NCI-H1092 (cell line): ENCODE results near the gene MRPL12.
"Not testable (repeated sequence)": the region's sequence is repeated elsewhere in the genome, so short reads cannot be mapped to it uniquely, and the experiment has no call there.

Source experiments
- DNase-seq: peaks from one replicate; lab custom pipeline; 2025; lab: John Stamatoyannopoulos, UW

Gene MRPL12

DNA sequence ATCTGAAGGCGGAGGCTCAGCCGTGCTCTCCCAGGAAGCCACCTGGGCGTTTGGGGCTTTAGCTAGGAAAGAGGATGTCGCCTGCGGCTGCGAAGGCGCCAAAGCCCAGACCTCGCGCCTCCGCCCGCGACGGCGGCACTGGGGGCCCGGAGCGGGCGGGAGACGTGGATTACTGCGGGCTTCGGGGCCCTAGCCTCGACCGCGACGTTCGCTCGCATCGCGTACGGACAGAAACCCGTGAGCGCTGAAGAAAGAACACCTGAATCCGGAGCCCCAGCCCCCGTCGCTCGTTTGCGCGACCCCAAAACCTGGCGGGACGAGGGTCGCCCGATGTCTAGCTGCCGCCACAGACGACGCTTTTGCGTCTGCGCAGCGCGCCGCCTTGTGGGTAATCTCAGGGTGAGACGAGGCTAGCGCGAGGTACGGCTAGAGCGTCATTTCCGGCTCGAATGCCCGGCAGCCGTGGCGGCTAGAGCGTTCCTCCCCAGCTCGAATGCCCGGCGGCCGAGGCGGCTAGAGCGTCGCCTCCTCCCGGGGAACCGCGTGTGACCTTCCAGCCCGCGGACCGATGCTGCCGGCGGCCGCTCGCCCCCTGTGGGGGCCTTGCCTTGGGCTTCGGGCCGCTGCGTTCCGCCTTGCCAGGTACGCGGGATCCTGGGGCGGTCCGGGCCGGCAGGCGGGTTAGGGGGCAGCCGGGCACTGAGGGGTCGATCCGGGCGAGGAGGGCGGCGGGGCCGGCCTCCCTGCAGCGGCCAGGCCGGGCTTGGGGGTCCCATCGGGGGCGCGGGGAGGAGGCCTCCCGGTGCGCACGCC, at the start of gene MRPL12:
Gene MRPL12 (plus strand): TSS at position 434 of the 813 bp plus-strand sequence. CDS start 135 bp downstream, at position 569.
- DNase-seq = peak; percentile 92

DNA sequence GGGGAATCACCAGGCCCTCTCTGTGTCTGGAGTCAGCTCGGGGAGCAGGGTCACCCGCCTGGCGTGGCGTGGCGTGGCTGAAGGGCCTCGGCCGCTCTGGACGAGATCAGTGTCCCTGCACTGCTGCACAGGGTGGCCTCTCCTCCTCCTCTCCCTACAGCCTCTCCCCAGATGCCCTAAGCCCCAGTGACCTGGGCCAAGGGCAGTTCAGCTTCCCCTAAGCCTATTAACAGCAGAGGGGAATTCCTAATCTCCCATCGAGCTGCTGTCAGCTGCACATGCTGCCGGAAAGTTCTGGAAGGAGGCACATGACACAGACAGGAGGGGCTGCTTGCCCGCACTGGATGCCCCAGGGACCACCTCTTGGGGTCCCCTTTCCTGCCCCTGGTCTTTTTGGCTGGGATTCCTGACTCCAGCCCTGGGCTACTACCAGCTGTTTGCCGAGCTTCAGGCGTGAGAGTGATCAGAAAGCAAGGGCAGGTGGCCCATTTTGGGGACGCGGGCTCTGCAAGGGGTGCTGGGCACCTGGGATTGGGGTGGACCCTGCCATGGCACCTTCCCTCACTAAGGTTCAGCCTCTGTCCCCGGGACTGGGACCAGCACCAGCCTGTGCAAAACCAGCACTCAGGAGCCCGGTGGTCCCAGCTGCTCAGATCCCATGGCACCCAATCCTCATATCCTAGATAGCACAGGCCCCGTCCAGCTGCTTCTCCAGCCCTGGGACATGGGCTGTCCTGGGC, 47.6 kb upstream of the MRPL12 start:
- no peak for DNase-seq

DNA sequence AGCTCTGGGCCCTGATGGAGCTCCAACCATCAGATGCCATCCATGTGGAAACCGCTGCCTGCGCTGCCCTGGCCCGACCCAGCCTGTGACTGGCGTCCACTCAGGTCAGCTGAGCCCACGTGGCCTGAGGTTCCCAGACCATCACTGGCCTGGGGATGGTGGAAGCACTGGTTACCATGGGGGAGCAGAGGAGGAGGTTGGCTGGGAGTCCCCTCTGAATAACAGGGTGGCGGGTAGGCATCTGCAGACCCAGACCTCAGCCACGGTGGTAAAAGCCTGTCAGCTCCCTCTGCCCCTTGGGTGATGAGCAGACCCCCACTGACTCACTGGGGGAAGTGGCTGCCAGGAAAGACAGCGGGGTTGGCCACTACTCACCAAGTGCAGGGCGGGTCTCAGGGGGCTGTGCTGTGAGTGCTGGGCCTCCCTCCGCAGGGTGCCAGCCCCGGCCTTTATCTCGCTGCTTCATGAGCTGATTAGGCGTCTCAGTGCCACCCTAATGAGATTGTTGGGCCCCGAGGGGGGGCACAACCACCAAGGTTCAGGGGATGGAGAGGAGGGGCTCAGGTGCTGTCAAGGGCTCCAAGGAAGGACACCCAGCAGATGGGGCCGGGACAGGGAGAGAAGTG, 46.9 kb upstream of the MRPL12 start, which contains the start of gene PDE6G:
Gene PDE6G (minus strand): TSS at position 425 of the 626 bp plus-strand sequence. CDS start 3,237 bp downstream, outside the sequence.
- DNase-seq = no peak

DNA sequence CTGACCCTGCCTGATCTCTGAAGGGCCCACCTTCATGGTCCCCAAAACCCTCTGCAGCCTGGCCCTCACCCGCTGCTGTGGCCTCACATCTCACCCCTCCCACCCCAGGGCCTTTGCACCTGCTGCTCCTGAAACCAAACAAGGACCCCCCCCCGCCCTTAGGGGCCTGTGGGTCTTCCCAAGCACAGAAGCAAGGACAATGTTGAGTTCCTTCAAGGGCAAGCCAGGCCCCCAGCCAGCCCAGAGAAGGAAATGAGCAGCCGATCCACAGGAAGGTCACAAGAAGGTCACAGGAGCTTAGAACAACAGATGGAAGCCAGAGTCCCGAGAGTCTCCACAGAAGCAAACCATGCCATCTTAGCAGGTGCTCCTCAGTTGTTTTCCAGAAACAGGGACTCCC, 46.3 kb upstream of the MRPL12 start:
- DNase-seq = no peak

DNA sequence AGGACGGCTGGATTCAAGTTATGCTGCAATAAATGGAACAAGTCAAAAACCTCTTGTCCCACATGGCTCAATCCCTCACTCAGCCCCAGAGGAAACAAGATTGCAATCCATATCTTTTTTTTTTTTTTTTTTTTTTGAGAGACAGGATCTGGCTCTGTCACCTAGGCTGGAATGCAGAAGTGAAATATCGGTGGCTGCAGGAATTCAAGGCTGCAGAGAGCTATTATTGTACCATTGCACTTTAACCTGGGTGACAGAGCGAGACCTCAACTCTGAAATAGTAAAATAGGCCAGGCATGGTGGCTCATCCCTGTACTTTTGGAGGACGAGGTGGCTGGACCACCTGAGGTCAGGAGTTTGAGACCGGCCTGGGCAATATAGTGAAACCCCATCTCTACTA, 44.1 kb upstream of the MRPL12 start:
- DNase-seq = no peak

DNA sequence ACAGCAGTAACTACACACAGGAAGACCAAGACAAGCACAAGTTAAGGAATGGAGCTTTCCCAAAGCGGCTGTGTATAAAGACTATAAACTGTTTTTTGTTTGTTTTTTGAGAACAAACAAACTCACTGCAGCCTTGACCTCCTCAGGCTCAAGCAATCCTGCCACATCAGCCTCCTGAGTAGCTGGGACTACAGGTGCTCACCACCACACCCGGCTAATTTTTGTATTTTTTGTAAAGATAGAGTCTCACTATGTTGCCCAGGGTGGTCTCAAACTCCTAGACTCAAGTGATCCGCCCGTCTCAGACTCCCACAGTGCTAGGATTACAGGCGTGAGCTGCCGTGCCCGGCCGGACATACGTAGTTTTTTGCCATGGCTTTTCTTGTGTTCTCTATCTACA, 42.7 kb upstream of the MRPL12 start:
- no peak for DNase-seq

DNA sequence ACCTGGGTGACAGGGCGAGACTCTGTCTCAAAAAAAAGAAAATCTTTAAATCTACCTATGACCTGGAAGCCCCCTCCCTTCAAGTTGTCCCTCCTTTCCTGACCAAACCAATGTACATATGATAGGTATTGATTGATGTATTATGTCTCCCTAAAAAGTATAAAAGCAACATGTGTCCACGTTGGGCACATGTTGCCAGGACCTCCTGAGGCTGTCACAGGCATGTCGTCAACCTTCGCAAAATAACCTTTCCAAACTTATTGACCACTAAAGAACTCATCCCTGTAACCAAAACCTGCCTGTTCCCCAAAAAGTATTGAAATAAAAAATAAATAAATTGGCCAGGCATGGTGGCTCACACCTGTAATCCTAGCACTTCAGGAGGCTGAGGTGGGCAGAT, 41.2 kb upstream of the MRPL12 start:
- no peak for DNase-seq

DNA sequence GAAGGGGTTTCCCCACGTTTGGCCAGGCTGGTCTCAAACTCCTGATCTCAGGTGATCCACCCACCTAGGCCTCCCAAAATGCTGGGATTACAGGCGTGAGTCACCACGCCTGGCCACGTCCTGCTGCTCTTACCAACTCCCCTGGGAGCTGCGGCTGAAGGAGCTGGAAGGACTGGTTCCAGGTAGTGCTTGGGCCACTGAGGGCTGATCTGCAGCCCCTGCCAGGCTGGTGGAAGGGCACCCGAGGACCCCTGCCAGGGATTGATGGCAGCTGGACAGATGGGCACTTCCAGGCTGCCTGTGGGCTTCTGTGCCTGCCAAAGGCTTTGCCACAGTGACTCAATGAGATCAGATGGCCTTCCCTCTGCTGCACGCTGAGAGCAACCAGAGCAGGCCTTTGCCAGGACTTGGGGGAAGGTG, 39.1 kb upstream of the MRPL12 start:
- no peak for DNase-seq

DNA sequence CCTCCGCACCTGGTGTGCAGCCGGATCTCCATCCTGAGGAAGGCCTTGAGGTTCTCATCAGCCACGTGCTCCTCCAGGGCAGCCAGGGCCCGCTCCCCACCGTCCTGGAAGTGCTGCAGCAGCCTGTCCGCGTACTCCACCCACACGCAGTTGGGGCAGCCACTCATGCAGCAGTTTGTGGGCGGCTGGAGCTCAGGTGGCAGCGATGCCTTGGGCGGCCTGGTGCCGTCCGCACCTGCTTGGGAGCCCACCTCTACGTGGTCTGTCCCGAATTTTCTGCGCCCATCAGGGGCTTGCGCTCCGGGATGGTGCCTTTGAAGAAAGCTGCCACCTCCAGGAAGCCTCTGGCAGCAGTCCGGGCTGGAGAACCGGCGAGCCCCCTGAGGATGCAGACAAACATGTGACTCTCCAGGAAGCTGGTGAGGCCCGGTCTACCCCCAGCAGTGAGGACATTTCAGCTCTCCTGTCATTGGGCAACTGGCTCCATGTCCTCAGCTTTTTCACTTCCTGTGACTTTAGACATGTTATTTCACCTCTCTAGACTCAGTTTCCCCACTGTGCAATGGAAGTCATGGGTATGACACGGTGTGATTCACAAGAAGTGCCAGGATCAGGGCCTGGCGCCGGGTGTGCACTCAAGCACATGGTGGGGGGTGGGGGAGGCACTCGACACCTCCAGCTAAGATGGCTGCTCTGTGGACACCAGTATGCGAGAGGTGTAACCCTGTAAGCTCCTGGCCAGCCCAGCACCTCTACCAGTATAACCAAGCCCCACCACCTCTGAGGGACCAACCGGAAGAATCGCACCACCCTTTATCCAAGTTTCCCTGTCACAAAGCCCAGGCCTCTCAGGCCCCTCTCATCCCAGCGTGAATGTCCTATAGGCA, 37.7 kb upstream of the MRPL12 start:
- no peak for DNase-seq

DNA sequence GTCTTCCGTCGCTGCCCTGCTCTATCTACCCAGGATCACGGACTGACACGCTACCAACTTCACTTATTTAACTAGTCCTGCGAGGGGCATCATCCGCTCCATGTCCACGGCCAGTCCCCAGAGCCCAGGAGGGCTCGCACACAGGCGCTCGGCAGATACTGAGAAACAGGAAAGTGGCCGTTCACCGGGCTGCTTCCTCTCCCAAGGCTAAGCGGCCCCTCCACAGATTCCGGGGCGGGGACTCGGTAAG, 37.1 kb upstream of the MRPL12 start:
- DNase-seq = no peak

DNA sequence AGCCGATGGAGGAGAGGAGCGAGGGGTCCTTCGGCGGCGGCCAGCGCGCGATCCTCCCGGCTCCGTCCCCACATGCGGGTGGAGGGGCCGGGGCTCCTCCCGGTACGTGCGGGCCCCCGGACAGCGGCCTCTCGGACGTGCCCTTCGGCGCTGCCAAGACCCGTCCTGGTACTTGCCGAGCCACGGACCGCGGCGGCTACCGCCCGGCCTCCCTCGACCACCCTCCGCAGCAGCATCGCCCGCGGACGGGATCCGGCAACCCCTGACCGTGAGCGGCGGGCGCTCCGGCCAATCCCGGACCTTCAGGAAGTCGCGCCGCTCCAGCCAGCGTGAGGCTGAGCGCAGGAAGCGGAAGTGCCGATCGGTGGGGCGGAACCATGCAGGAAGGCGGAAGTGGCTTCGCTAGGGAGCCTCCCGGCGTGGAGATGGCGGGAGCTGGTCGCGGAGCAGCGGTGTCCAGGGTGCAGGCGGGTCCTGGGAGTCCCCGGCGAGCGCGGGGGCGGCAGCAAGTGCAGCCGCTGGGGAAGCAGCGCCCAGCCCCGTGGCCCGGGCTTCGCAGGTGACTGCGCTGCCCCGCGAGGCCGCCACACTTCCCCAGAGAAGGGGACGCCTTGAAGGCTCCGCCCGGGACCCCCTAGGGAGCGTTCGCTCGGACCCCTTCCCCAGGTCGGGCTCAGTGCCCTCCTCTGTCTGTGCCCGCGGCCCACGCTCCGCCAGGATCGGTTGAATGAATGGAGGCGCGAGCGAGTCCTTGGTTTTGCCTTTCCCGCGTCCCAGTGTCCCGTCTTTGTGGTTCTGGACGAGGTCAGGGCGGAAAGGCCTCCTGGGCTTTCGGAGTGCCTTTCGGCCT, 36.6 kb upstream of the MRPL12 start, which contains the start of the genes CCDC137 and OXLD1:
Gene CCDC137 (plus strand): TSS at position 396 of the 850 bp plus-strand sequence. CDS start 30 bp downstream, at position 426.
Gene OXLD1 (minus strand): TSS at position 264 of the 850 bp plus-strand sequence. CDS start 28 bp downstream, at position 236.
- DNase-seq = peak; percentile 95

DNA sequence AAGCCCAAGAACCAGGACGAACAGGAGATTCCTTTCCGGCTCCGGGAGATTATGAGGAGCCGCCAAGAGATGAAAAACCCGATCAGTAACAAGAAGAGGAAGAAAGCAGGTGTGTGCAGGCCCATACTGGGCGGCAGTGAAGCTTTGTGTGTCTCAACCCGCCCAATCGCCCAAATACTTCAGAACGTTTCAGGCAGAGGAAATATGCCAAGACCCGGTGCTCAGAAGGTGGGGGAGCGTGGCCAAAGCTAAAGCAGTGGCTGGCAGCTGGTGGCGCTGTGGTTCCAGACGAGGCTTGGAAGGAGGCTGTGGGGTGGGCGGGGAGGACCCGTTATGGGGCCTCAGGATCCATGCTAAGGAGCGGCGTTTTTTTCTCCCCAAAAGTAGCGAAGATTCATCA, 35.4 kb upstream of the MRPL12 start:
- no peak for DNase-seq

DNA sequence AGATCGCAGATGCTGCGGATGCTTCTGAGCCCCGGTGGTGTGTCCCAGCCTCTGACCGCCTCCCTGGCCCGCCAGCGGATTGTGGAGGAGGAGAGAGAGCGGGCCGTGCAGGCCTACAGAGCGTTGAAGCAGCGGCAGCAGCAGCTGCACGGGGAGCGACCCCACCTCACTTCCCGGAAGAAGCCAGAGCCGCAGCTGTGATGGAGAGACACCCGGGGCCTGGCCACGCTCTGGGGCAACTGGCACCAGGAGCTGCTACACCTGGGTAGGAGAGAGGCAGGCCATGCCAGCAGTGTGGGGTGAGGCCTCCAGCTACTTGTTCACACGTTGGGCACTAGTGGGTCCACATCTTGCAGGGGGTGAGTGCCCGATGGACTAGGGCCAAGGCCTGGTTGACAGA, 30.7 kb upstream of the MRPL12 start:
- no peak for DNase-seq

DNA sequence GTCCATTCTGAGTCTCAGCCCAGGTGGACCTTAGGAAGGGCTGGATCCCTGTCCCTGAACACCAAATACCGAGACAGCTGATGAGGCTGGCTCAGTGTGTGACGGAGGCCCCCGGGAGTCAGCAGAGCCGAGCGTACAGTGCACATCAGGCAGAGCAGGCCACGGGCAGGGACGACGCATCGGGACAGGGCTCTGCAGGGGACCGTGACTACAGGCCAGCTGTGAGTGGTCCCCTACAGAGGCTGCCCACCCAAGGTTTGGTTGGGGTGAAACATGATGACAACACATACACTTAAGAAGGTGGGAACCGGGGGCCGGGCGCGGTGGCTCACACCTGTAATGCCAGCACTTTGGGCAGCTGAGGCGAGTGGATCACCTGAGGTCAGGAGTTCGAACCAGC, 30.2 kb upstream of the MRPL12 start:
- no peak for DNase-seq

DNA sequence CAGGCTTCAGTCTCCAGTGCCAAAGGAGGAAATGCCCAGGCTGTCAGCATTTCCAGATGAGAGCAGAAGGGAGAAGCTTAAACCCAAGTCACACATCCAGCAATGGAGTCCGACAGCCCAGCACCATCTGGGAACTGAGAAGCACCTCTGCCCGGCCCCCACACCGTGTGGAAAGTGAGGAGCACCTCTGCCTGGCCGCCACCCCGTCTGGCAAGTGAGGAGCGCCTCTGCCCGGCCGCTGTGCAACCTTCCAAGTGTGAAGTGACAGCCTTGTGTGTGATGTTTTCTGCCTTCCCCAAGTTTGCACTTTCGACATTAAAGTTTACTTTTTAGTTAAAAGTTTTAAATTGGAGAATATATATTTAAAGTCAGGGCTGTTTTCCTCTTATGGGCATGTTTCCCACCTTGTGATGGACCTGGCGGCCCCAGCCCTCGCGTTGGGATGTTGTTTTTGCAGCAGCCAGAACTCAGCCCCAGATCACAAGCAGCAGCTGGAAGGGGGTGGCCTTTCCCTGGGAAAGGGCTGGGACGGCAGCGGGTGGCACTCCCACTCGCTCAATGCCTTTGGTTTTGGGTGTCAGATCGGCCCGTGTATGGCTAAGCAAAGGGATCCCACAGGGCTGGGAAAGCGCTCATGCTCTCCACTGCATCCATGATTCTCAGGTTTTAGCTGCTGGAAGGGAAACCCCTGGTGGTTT, 29.5 kb upstream of the MRPL12 start:
- DNase-seq = no peak

DNA sequence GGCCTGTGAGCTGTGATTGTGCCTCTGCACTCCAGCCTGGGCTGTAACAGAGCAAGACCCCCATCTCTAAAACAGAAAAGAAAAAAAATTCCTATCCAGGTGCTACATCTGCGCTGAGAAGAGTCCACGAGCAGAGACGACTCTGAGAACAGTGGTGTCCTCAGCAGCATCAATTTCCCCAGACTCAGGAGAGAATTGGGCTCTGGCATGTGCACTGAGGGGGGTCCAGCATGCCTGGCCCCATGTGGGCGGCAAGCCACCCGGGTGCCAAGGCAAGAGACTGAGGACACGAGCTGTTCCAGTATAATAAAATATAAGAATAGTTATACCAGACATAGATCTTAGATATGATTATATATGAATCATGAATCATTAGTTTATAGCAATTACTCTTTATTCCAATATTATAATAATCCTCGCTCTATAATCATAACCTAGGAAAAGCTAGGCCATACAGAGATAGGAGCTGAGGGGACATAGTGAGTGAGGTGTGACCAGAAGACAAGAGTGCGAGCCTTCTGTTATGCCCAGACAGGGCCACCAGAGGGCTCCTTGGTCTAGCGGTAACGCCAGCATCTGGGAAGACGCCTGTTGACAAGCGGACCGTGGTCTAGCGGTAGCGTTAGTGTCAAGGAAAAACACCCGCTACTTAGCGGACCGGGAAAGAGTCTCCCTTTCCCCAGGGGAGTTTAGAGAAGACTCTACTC, 27.5 kb upstream of the MRPL12 start:
- DNase-seq = not testable (repeated sequence)

DNA sequence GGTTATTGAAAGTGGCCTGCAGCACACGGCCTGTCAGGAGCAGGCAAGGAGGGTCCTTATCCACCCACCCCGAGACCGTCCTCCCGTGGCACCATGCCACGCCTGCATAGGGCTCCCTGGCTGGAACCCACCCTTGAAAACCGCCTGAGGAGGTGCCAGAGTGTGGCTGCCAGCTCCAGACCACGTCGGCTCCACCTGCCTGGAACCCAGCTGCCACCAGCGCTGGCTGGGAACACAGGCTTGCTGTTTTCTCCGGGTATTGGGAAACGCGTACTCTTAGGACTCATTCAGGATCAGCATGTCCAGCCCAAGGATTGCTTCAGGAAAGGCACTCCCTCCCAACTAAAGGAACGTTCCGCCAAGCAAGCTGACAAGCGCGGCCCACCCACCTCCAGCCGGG, 26.3 kb upstream of the MRPL12 start:
- DNase-seq = no peak

DNA sequence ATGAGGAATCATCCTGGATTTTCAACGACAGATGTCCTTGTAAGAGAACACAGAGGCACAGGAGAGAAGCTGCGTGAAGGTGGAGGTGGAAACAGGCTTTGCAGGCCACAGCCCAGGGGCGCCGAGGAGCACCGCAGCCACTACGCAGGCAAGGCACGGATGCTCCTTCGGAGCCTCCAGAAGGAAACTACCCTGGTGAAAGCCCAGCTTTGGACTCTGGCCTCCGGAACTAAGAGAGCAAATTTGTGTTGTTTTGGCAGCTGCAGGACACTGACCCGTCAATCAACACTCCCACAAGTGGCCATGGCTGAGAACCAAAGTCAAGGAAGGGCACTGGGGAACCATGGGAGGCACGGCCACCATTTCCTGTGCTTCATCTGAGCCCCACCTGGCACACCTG, 23.0 kb upstream of the MRPL12 start:
- DNase-seq = no peak

DNA sequence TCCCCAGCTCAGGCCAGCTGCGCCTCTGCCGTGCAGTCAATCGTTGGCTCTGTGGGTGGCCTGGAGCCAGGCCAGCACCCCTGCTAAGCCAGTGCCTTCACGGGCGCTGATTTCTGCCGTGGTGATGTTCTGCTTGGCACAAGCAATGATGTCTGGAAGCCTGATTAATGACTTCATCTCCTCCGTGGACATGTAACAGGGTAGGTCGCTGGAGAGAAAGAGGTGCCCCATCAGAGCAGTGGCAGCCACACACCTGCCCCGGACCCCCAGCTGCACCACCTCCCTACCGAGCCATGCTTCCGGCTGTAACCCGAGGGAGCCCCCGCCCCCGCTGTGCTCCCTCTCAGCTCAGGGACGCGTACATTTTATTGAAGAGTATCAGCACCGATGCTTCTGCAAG, 21.5 kb upstream of the MRPL12 start:
- DNase-seq = peak; percentile 69
